ENCODE data around the gene ZNF516. TPM values are rescaled to one million over a fixed set of nuclear protein-coding genes. Genes with fewer than 3 reads are reported as not detected.

The ZNF516 gene
- total RNA-seq, 1 donor from 2014 or later, result 28.0 TPM

- DNase-seq (no peak), ATAC-seq (no peak)
- Histone ChIP-seq H3K27me3 (no peaks in the 10 kb centered on the region), H3K4me1 (peaks cover 8% of the 10 kb centered on the region), H3K36me3 (no peaks in the 10 kb centered on the region), H3K9me3 (no peaks in the 10 kb centered on the region), H3K4me3 (no peak overlapping the region), H3K27ac (no peak overlapping the region)
- intact Hi-C loops (cut with DNase I), result no loop called here
- TF ChIP-seq, protein P1, sequence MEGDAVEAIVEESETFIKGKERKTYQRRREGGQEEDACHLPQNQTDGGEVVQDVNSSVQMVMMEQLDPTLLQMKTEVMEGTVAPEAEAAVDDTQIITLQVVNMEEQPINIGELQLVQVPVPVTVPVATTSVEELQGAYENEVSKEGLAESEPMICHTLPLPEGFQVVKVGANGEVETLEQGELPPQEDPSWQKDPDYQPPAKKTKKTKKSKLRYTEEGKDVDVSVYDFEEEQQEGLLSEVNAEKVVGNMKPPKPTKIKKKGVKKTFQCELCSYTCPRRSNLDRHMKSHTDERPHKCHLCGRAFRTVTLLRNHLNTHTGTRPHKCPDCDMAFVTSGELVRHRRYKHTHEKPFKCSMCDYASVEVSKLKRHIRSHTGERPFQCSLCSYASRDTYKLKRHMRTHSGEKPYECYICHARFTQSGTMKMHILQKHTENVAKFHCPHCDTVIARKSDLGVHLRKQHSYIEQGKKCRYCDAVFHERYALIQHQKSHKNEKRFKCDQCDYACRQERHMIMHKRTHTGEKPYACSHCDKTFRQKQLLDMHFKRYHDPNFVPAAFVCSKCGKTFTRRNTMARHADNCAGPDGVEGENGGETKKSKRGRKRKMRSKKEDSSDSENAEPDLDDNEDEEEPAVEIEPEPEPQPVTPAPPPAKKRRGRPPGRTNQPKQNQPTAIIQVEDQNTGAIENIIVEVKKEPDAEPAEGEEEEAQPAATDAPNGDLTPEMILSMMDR (IDR thresholded peaks at IDR 0.05), result no peak
These were observed 39.9 kb downstream of the ZNF516 start for GRCh38 chr18:76455003-76455676.

GRCh38 chr18:76454418-76454817, 40.6 kb downstream of the ZNF516 start:
- no peak for ATAC-seq

GRCh38 chr18:76453932-76454331, 41.1 kb downstream of the ZNF516 start:
- H3K4me1 ChIP-seq, result peaks cover 8% of the 10 kb centered on the region
- no peak overlapping the region for H3K27ac ChIP-seq
- intact Hi-C loops (cut with DNase I), result no loop called here
- no peak overlapping the region for H3K4me3 ChIP-seq
- DNase-seq, result no peak
- no peaks in the 10 kb centered on the region for H3K9me3 ChIP-seq
- ATAC-seq, result no peak
- no peaks in the 10 kb centered on the region for H3K27me3 ChIP-seq
- no peaks in the 10 kb centered on the region for H3K36me3 ChIP-seq
- TF ChIP-seq, protein P1 (IDR thresholded peaks at IDR 0.05), result no peak

More at GRCh38 chr18:76454418-76454817, 40.6 kb downstream of the ZNF516 start:
- H3K36me3 ChIP-seq, result no peaks in the 10 kb centered on the region
- H3K9me3 ChIP-seq, result no peaks in the 10 kb centered on the region
- H3K4me3 ChIP-seq, result no peak overlapping the region
- intact Hi-C loops (cut with DNase I), result no loop called here
- DNase-seq, result no peak
- no peak overlapping the region for H3K27ac ChIP-seq
- H3K27me3 ChIP-seq, result no peaks in the 10 kb centered on the region
- peaks cover 12% of the 10 kb centered on the region for H3K4me1 ChIP-seq
- TF ChIP-seq, protein P1 (IDR thresholded peaks at IDR 0.05), result no peak

DNA sequence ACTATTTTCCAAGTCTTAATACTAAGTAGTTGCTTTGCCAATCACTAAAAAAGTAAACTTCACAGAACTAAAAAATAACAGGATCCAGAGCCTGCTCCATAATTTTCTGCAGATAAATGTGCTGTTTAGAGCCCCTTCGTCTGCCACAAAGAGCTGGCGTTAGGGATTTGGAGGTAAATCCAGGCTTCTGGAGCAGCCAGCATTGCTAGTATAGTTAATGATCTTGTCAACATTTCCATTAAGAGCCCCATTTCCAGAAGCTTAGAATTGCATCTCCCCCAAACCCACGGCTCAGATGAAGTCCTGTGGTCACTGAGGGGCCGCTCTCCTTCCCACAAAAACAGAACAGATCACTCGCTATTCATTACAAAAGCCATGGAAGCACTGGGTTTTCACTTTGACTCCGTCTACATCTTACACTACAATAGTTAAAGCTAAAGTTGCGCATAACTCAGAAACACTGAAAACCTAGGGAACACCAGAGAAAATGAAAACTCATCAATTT, 41.9 kb downstream of the ZNF516 start:
- peaks cover 16% of the 10 kb centered on the region for H3K4me1 ChIP-seq
- DNase-seq (no peak), ATAC-seq (no peak)
- TF ChIP-seq, protein P1 (IDR thresholded peaks at IDR 0.05), result no peak
- no peak overlapping the region for H3K27ac ChIP-seq
- no peak overlapping the region for H3K4me3 ChIP-seq
- intact Hi-C loops (cut with DNase I), result no loop called here
- no peaks in the 10 kb centered on the region for H3K27me3 ChIP-seq
- H3K36me3 ChIP-seq, result no peaks in the 10 kb centered on the region
- H3K9me3 ChIP-seq, result no peaks in the 10 kb centered on the region

GRCh38 chr18:76452357-76452756, 42.7 kb downstream of the ZNF516 start:
- Histone ChIP-seq H3K27me3 (no peaks in the 10 kb centered on the region), H3K4me1 (peaks cover 17% of the 10 kb centered on the region), H3K36me3 (no peaks in the 10 kb centered on the region), H3K4me3 (no peak overlapping the region), H3K9me3 (no peaks in the 10 kb centered on the region), H3K27ac (no peak overlapping the region)
- intact Hi-C loops (cut with DNase I), result no loop called here
- no peak for DNase-seq
- TF ChIP-seq, protein P1 (IDR thresholded peaks at IDR 0.05), result no peak
- no peak for ATAC-seq

All from upper lobe of right lung (tissue), 1 donor.